Fibroblast of pulmonary artery (primary cell): ENCODE measurements around the gene SPATC1L.
A peak's percentile ranks its signal among the peaks of the same experiment; 100 is the strongest.
"Not testable (repeated sequence)": the region's sequence is repeated elsewhere in the genome, so short reads cannot be mapped to it uniquely, and the experiment has no call there.

Experiments
- DNase-seq: peaks from one replicate; pipeline ENCODE4 v3.0.0-alpha.2; 2010; ENCODE audit warnings: low read depth
- H3K4me3 ChIP-seq: replicated peaks from 2 replicates; pipeline ENCODE4 v1.5.1; 2011; ENCODE audit warnings: low read depth, mild to moderate bottlenecking, control low read depth, low read length, moderate library complexity
- CTCF ChIP-seq: IDR thresholded peaks from 2 replicates; pipeline ENCODE4 v1.5.1; 2011; ENCODE audit warnings: mild to moderate bottlenecking, control low read depth, low read length, inconsistent platforms; ENCODE audit errors: missing control alignments

Gene SPATC1L

DNA sequence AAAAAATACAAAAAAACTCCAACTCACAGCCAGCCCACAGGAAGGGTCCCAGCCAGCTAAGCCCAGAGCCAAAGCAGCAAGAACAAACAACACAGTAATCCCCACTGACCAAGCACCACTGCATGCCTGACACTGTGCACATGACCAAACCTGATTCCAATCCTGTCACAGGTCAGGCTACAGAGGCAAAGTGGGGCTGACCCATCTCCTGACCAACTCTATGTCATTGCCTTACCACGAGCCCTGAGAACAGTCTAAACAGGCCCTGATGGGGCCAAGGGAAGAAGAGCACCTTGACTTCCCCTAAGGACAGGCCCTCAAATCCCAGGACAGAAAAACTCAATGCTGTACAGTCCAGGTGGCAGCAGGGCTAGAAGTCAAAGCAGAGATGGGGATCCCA lies 41.9 kb upstream of the SPATC1L start:
- DNase-seq = peak; percentile 30
- no peak for TF ChIP-seq CTCF
- H3K4me3 ChIP-seq = peak overlapping the region; percentile 90

GRCh38 chr21:46223661-46224060 lies 39.4 kb upstream of the SPATC1L start:
- DNase-seq = not testable (repeated sequence)

GRCh38 chr21:46223217-46223616 lies 39.0 kb upstream of the SPATC1L start:
- TF ChIP-seq CTCF = no peak
- no peak for DNase-seq
- H3K4me3 ChIP-seq = no peak overlapping the region

More at GRCh38 chr21:46223661-46224060, 39.4 kb upstream of the SPATC1L start:
- H3K4me3 ChIP-seq = not testable (repeated sequence)

- DNase-seq = no peak
- no peak for TF ChIP-seq CTCF
- no peak overlapping the region for H3K4me3 ChIP-seq
These were observed 38.3 kb upstream of the SPATC1L start for GRCh38 chr21:46222436-46223116.

- no peak for DNase-seq
- TF ChIP-seq CTCF = no peak
- H3K4me3 ChIP-seq = no peak overlapping the region
These were observed 37.6 kb upstream of the SPATC1L start for GRCh38 chr21:46221664-46222435.

DNA sequence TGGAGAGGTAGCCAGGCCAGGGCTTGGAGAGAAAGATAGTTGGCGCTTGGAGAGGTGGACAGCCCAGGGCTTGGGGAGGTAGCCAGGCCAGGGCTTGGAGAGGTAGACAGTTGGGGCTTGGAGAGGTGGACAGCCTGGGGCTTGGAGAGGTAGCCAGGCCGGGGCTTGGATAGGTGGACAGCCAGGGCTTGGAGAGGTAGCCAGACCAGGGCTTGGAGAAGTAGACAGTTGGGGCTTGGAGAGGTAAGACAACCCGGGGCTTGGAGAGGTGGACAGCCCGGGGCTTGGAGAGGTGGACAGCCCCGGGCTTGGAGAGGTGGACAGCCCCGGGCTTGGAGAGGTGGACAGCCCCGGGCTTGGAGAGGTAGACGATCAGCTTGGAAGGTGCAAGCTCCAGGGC lies 36.6 kb upstream of the SPATC1L start:
- H3K4me3 ChIP-seq = no peak overlapping the region
- no peak for DNase-seq
- TF ChIP-seq CTCF = no peak

DNA sequence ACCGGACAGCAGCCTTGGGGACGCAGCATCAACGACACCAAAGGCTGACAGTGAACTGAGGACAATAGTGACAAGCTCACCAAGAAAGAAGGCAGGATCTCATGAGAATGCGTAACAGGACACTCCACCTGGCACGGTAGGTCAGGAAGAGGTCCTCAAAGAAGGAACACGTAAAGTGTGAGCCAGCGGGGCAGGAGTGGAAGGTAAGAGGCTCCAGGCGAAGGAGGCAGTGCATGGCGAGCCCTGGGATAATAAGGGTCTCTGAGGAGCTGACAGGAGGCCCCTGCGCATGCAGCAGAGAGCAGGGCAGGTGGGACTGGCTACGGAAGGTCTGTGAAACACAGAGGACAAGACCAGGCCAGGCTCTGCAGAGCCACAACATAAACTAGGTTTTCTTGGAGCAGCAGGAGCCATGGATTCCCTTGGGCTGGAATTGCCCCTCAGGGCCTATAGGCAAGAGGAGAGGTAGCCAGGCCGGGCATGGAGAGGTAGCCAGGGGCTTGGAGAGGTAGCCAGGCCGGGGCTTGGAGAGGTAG lies 36.1 kb upstream of the SPATC1L start:
- no peak for DNase-seq
- TF ChIP-seq CTCF = no peak
- no peak overlapping the region for H3K4me3 ChIP-seq
